Smooth muscle cell (in vitro differentiated cells): ENCODE results near the gene KCNN2. TPM values are rescaled to one million over a fixed set of nuclear protein-coding genes. Genes with fewer than 3 reads are reported as not detected.

ENCODE experiments used
- DNase-seq: peaks from one replicate; lab custom pipeline; 2025; ENCODE audit not compliant: unreplicated experiment; lab: John Stamatoyannopoulos, UW
- H2AFZ ChIP-seq: fragments of 200-600 bp; sonication (generic); 2 replicates; pipeline ENCODE4 v1.6.0; 2016; ENCODE audit warnings: antibody characterized with exemption, low read depth, mild to moderate bottlenecking
- H3F3A ChIP-seq: fragments of 200-600 bp; sonication (generic); 2 replicates; pipeline ENCODE4 v1.6.0; 2017; ENCODE audit warnings: antibody characterized with exemption, low read depth
- H3K27ac ChIP-seq: fragments of 200-600 bp; sonication (generic); 2 replicates; pipeline ENCODE4 v1.5.1; 2016; ENCODE audit warnings: low read depth, mild to moderate bottlenecking
- H3K27me3 ChIP-seq: fragments of 200-600 bp; sonication (generic); 2 replicates; pipeline ENCODE4 v1.6.1; 2016; ENCODE audit warnings: low read depth, mild to moderate bottlenecking
- H3K36me3 ChIP-seq: fragments of 200-600 bp; sonication (generic); 2 replicates; pipeline ENCODE4 v1.5.1; 2016; ENCODE audit warnings: low read depth
- H3K4me1 ChIP-seq: fragments of 200-600 bp; sonication (generic); 2 replicates; pipeline ENCODE4 v1.5.1; 2016; ENCODE audit warnings: low read depth
- H3K4me2 ChIP-seq: fragments of 200-600 bp; sonication (generic); 2 replicates; pipeline ENCODE4 v1.6.0; 2016; ENCODE audit warnings: mild to moderate bottlenecking
- H3K4me3 ChIP-seq: fragments of 200-600 bp; sonication (generic); 2 replicates; pipeline ENCODE4 v1.5.1; 2016; ENCODE audit warnings: mild to moderate bottlenecking
- H3K79me2 ChIP-seq: fragments of 200-600 bp; sonication (generic); 2 replicates; pipeline ENCODE4 v1.6.0; 2016; ENCODE audit warnings: low read depth, mild to moderate bottlenecking
- H3K9ac ChIP-seq: fragments of 200-600 bp; sonication (generic); 2 replicates; pipeline ENCODE4 v1.6.0; 2016; ENCODE audit warnings: low read depth
- H3K9me3 ChIP-seq: fragments of 200-600 bp; sonication (generic); replicated peaks from 2 replicates; pipeline ENCODE4 v1.5.1; 2016; ENCODE audit warnings: low read depth
- H4K20me1 ChIP-seq: fragments of 200-600 bp; sonication (generic); 2 replicates; pipeline ENCODE4 v1.6.0; 2016; ENCODE audit warnings: low read depth
- CTCF ChIP-seq: fragments of 200-600 bp; sonication (generic); IDR thresholded peaks from 2 replicates; pipeline ENCODE4 v1.5.1; 2017; ENCODE audit warnings: borderline replicate concordance, mild to moderate bottlenecking, antibody characterized with exemption; ENCODE audit not compliant: insufficient read depth, poor library complexity, severe bottlenecking
- WGBS: methylation state at CpG from one replicate; pipeline ENCODE4 v1.1.7; 2016; ENCODE audit warnings: low lambda C conversion rate; 5-methylcytosine and 5-hydroxymethylcytosine counted together
- polyA plus RNA-seq: library from polyadenylated mRNA; unstranded; fragments of >200 nt; fragmentation: Nextera tagmentation; extraction: Ambion mirVana; gene quantifications from 2 replicates; pipeline ENCODE4 v1.2.1, GENCODE V29; 2016
- total RNA-seq: library from RNA; depleted of rRNA; stranded (reverse); fragments of >200 nt; gene quantifications from 2 replicates; pipeline ENCODE4 v1.2.3, GENCODE V29; 2014

The KCNN2 gene
- total and polyA plus RNA-seq, 2 experiments from 2014 or later: 3.2 to 8.0 TPM

- 86% methylated on average over 1 of the region's 1 CpG for WGBS
- H3K4me3 ChIP-seq: no peak overlapping the region
- H3K9me3 ChIP-seq: peaks cover 2% of the 10 kb centered on the region
- no peaks in the 10 kb centered on the region for H3K79me2 ChIP-seq
- H3K4me2 ChIP-seq: no peak overlapping the region
- H3K27ac ChIP-seq: no peak overlapping the region
- no peaks in the 10 kb centered on the region for H3K27me3 ChIP-seq
- no peak for TF ChIP-seq CTCF
- H3K9ac ChIP-seq: no peak overlapping the region
- no peak for DNase-seq
- peaks cover 4% of the 10 kb centered on the region for H3K36me3 ChIP-seq
- H3F3A ChIP-seq: no peaks in the 10 kb centered on the region
- peaks cover 11% of the 10 kb centered on the region for H3K4me1 ChIP-seq
- H2AFZ ChIP-seq: no peak overlapping the region
- H4K20me1 ChIP-seq: no peaks in the 10 kb centered on the region
Measured at GRCh38 chr5:114393159-114393558, 31.3 kb downstream of the KCNN2 start.

- Histone ChIP-seq H3K9me3 (peaks cover 4% of the 10 kb centered on the region), H3K27ac (no peak overlapping the region), H3K9ac (no peak overlapping the region), H3K79me2 (no peaks in the 10 kb centered on the region), H3K27me3 (no peaks in the 10 kb centered on the region), H3K4me1 (no peaks in the 10 kb centered on the region), H4K20me1 (no peaks in the 10 kb centered on the region), H3F3A (no peaks in the 10 kb centered on the region), H2AFZ (no peak overlapping the region), H3K36me3 (peaks cover 5% of the 10 kb centered on the region), H3K4me2 (no peak overlapping the region), H3K4me3 (no peak overlapping the region)
- WGBS: 85% methylated on average over 1 of the region's 1 CpG
- TF ChIP-seq CTCF: no peak
- no peak for DNase-seq
Measured at GRCh38 chr5:114402206-114402605, 40.3 kb downstream of the KCNN2 start.

GRCh38 chr5:114407783-114408182, 45.9 kb downstream of the KCNN2 start:
- DNase-seq: no peak
- no peaks in the 10 kb centered on the region for H3F3A ChIP-seq
- no peaks in the 10 kb centered on the region for H3K27me3 ChIP-seq
- H3K9ac ChIP-seq: no peak overlapping the region
- WGBS: 91% methylated on average over 3 of the region's 3 CpGs
- H3K4me3 ChIP-seq: no peak overlapping the region
- H3K9me3 ChIP-seq: no peaks in the 10 kb centered on the region
- peaks cover 10% of the 10 kb centered on the region for H3K4me1 ChIP-seq
- no peak overlapping the region for H3K4me2 ChIP-seq
- TF ChIP-seq CTCF: no peak
- H3K36me3 ChIP-seq: no peaks in the 10 kb centered on the region
- H2AFZ ChIP-seq: no peak overlapping the region
- no peak overlapping the region for H3K27ac ChIP-seq
- no peaks in the 10 kb centered on the region for H3K79me2 ChIP-seq
- H4K20me1 ChIP-seq: no peaks in the 10 kb centered on the region

GRCh38 chr5:114408847-114409246, 47.0 kb downstream of the KCNN2 start:
- no peak for TF ChIP-seq CTCF
- Histone ChIP-seq H3K9me3 (no peaks in the 10 kb centered on the region), H3F3A (no peaks in the 10 kb centered on the region), H2AFZ (no peak overlapping the region), H3K4me1 (peaks cover 10% of the 10 kb centered on the region), H3K27me3 (no peaks in the 10 kb centered on the region), H3K79me2 (no peaks in the 10 kb centered on the region), H3K4me2 (no peak overlapping the region), H3K27ac (no peak overlapping the region), H3K36me3 (no peaks in the 10 kb centered on the region), H3K4me3 (no peak overlapping the region), H3K9ac (no peak overlapping the region), H4K20me1 (no peaks in the 10 kb centered on the region)
- 91% methylated on average over 3 of the region's 3 CpGs for WGBS
- DNase-seq: no peak
